Fibroblast of lung (primary cell): ENCODE data around the gene PYGO2. TPM values are rescaled to one million over a fixed set of nuclear protein-coding genes. Genes with fewer than 3 reads are reported as not detected.
"Not testable (repeated sequence)": the region's sequence is repeated elsewhere in the genome, so short reads cannot be mapped to it uniquely, and the experiment has no call there.

ENCODE experiments used
- DNase-seq, 2 donors: peaks; one replicate each; pipeline versions ENCODE4 v3.0.0 to v3.0.0-alpha.2; 2010; ENCODE audit warnings: low read depth in 2 of 2
- H2AFZ ChIP-seq: 2 replicates; pipeline ENCODE4 v1.5.1; 2012; ENCODE audit warnings: low read length, control low read depth, inconsistent platforms
- H3K27ac ChIP-seq: 2 replicates; pipeline ENCODE4 v1.5.1; 2011; ENCODE audit warnings: low read length, control low read depth; ENCODE audit not compliant: insufficient read depth
- H3K27me3 ChIP-seq: 2 replicates; pipeline ENCODE4 v1.5.1; 2011; ENCODE audit warnings: mild to moderate bottlenecking, low read length; ENCODE audit not compliant: control insufficient read depth, insufficient read depth
- H3K36me3 ChIP-seq: 2 replicates; pipeline ENCODE4 v1.5.1; 2011; ENCODE audit warnings: low read length; ENCODE audit not compliant: control insufficient read depth, insufficient read depth
- H3K4me1 ChIP-seq: 2 replicates; pipeline ENCODE4 v1.5.1; 2011; ENCODE audit warnings: low read length; ENCODE audit not compliant: control insufficient read depth, insufficient read depth; ENCODE audit errors: extremely low read depth
- H3K4me2 ChIP-seq: 2 replicates; pipeline ENCODE4 v1.5.1; 2011; ENCODE audit warnings: low read length, control low read depth; ENCODE audit not compliant: insufficient read depth; ENCODE audit errors: extremely low read depth
- H3K4me3 ChIP-seq, 4 experiments: fragments of 200-600 bp in 1 of 4; sonication (generic) in 1 of 4; replicated peaks in 1 of 4; 2 replicates each; pipeline ENCODE4 v1.5.1; 2011 to 2016; ENCODE audit warnings: low read length in 4 of 4, low read depth in 3 of 4, mild to moderate bottlenecking in 3 of 4, control low read depth in 2 of 4, inconsistent platforms in 1 of 4, mixed read lengths in 1 of 4; ENCODE audit not compliant: insufficient read depth in 1 of 4; ENCODE audit errors: control extremely low read depth in 1 of 4
- H3K79me2 ChIP-seq: 2 replicates; pipeline ENCODE4 v1.5.1; 2012; ENCODE audit warnings: mild to moderate bottlenecking, low read length, inconsistent platforms; ENCODE audit not compliant: control insufficient read depth, insufficient read depth
- H3K9ac ChIP-seq: 2 replicates; pipeline ENCODE4 v1.5.1; 2011; ENCODE audit warnings: mild to moderate bottlenecking, low read length, control low read depth; ENCODE audit not compliant: insufficient read depth
- H3K9me3 ChIP-seq: 2 replicates; pipeline ENCODE4 v1.5.1; 2012; ENCODE audit warnings: low read depth, low read length; ENCODE audit not compliant: control insufficient read depth, insufficient read depth
- H4K20me1 ChIP-seq: 2 replicates; pipeline ENCODE4 v1.5.1; 2011; ENCODE audit warnings: low read length; ENCODE audit not compliant: control insufficient read depth, insufficient read depth; ENCODE audit errors: extremely low read depth
- CTCF ChIP-seq, 2 donors: IDR thresholded peaks in 1 of 2; conservative IDR thresholded peaks in 1 of 2; 1 replicate in 1 of 2; 2 replicates in 1 of 2; pipeline ENCODE4 v1.5.1; 2011 to 2012; ENCODE audit warnings: low read length in 2 of 2, control low read depth in 1 of 2, inconsistent platforms in 1 of 2, low read depth in 1 of 2, mild to moderate bottlenecking in 1 of 2
- EZH2 ChIP-seq: IDR thresholded peaks from 2 replicates; pipeline ENCODE4 v1.5.1; 2012; ENCODE audit warnings: low read length, control low read depth, mild to moderate bottlenecking; ENCODE audit errors: missing control alignments
- polyA plus RNA-seq, 2 donors: library from polyadenylated mRNA; depleted of rRNA in 1 of 2; stranded (reverse) in 1 of 2; unstranded in 1 of 2; fragments of >200 nt; gene quantifications; 2 replicates each; pipeline ENCODE4 v1.2.1, GENCODE V29; 2011 to 2012; ENCODE audit warnings: missing spikeins in 1 of 2
- total RNA-seq: library from RNA; depleted of rRNA; stranded (reverse); fragments of >200 nt; gene quantifications from 2 replicates; pipeline ENCODE4 v1.2.1, GENCODE V29; 2014

PYGO2 gene
- total and polyA plus RNA-seq, 2 donors (not counting 1 experiment from before 2014, with no cell fraction given), result 15.3 to 28.1 TPM

DNA sequence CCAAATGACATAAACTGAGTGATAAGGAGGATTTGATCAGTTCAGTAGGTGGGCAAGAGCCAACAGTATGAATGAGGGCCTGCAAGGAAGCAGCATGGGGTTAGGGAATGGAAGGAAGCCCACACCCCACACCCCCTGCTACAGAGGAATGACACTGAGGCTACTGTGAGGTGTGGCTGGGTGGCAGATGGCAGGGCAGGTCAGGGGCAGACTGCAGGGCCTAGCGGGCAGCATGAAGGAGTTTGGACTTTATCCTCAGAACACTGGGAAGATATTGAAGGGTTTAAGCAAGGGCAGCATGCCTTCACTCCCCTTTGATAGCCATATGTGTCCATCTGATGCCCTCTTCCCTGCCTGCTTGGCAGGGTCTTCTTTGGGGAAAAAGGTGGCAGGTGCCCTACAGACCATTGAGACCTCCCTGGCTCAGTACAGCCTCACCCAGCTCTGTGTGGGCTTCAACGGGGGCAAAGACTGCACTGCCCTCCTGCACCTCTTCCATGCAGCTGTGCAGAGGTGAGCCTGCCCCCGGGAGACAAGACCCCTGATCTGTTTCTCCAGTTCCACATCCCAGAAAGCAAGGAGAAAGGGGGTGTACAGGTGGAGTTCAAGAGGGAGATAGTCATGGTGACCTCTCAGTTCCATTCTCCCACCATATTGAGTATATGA lies 27.7 kb upstream of the PYGO2 start:
- Histone ChIP-seq H3K27ac (no peak overlapping the region), H3K4me1 (no peaks in the 10 kb centered on the region), H3K9ac (no peak overlapping the region), H3K36me3 (peaks cover 8% of the 10 kb centered on the region), H3K4me2 (no peak overlapping the region), H3K27me3 (no peaks in the 10 kb centered on the region), H3K9me3 (no peaks in the 10 kb centered on the region), H4K20me1 (no peaks in the 10 kb centered on the region), H3K4me3 (no peak overlapping the region), H2AFZ (no peak overlapping the region), H3K79me2 (peaks cover 3% of the 10 kb centered on the region)
- no peak for TF ChIP-seq EZH2
- no peak for TF ChIP-seq CTCF (conservative IDR thresholded peaks at IDR 0.05 in 1 of 2, IDR thresholded peaks at IDR 0.05 in 1 of 2; ENCODE audit: low read depth in 1 of 2, low read length in 2 of 2)
- DNase-seq, result no peak

DNA sequence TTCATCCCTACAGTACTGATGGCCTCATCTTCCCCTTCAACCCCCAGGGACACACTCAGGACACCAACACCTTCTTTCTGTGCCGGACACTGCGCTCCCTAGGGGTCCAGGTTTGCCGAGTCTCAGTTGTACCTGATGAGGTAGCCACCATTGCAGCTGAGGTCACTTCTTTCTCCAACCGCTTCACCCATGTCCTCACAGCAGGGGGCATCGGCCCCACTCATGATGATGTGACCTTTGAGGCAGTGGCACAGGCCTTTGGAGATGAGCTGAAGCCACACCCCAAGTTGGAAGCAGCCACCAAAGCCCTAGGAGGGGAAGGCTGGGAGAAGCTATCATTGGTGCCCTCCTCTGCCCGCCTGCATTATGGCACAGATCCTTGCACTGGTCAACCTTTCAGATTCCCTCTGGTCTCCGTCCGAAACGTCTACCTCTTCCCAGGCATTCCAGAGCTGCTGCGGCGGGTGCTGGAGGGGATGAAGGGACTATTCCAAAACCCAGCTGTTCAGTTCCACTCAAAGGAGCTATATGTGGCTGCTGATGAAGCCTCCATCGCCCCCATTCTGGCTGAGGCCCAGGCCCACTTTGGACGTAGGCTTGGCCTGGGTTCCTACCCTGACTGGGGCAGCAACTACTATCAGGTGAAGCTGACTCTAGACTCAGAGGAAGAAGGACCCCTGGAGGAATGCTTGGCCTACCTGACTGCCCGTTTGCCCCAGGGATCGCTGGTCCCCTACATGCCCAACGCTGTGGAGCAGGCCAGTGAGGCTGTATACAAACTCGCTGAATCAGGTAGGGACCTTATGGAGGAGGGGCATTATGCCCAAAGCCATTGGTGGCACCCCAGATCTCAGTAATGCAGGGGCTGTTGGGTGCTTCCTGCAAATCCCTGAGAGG lies 26.7 kb upstream of the PYGO2 start:
- TF ChIP-seq EZH2 (no peak), CTCF (conservative IDR thresholded peaks at IDR 0.05 in 1 of 2, IDR thresholded peaks at IDR 0.05 in 1 of 2; ENCODE audit: low read depth in 1 of 2, low read length in 2 of 2) (peak in 1 of 2 donors; percentile 4)
- peaks cover 2% of the 10 kb centered on the region for H3K4me1 ChIP-seq
- H2AFZ ChIP-seq, result no peak overlapping the region
- no peak overlapping the region for H3K27ac ChIP-seq
- H4K20me1 ChIP-seq, result no peaks in the 10 kb centered on the region
- no peaks in the 10 kb centered on the region for H3K27me3 ChIP-seq
- H3K9me3 ChIP-seq, result no peaks in the 10 kb centered on the region
- H3K4me2 ChIP-seq, result no peak overlapping the region
- no peak overlapping the region for H3K9ac ChIP-seq
- H3K4me3 ChIP-seq, result no peak overlapping the region
- no peak for DNase-seq
- H3K36me3 ChIP-seq, result peaks cover 8% of the 10 kb centered on the region
- peaks cover 12% of the 10 kb centered on the region for H3K79me2 ChIP-seq

- Histone ChIP-seq H3K27me3 (no peaks in the 10 kb centered on the region), H3K4me1 (peaks cover 5% of the 10 kb centered on the region), H3K9me3 (no peaks in the 10 kb centered on the region), H3K4me3 (no peak overlapping the region), H3K79me2 (peaks cover 13% of the 10 kb centered on the region), H3K27ac (no peak overlapping the region), H3K9ac (no peak overlapping the region), H3K4me2 (no peak overlapping the region), H2AFZ (no peak overlapping the region), H3K36me3 (peaks cover 8% of the 10 kb centered on the region), H4K20me1 (no peaks in the 10 kb centered on the region)
- DNase-seq, result peak in 1 of 2 donors; percentile 55
- TF ChIP-seq CTCF (conservative IDR thresholded peaks at IDR 0.05 in 1 of 2, IDR thresholded peaks at IDR 0.05 in 1 of 2; ENCODE audit: low read depth in 1 of 2, low read length in 2 of 2), result no peak
- no peak for TF ChIP-seq EZH2
These were observed 25.7 kb upstream of the PYGO2 start for GRCh38 chr1:154987326-154987725.

- H3K79me2 ChIP-seq, result peaks cover 13% of the 10 kb centered on the region
- H3K4me3 ChIP-seq, H3K9me3 ChIP-seq, H3K36me3 ChIP-seq, H4K20me1 ChIP-seq, H3K27ac ChIP-seq, H3K9ac ChIP-seq, H3K4me2 ChIP-seq, H3K27me3 ChIP-seq, H2AFZ ChIP-seq, H3K4me1 ChIP-seq, DNase-seq: not testable (repeated sequence)
These were observed 25.2 kb upstream of the PYGO2 start for GRCh38 chr1:154986736-154987135.
